ENCODE measurements around the gene TPRG1L.

The TPRG1L gene

DNA sequence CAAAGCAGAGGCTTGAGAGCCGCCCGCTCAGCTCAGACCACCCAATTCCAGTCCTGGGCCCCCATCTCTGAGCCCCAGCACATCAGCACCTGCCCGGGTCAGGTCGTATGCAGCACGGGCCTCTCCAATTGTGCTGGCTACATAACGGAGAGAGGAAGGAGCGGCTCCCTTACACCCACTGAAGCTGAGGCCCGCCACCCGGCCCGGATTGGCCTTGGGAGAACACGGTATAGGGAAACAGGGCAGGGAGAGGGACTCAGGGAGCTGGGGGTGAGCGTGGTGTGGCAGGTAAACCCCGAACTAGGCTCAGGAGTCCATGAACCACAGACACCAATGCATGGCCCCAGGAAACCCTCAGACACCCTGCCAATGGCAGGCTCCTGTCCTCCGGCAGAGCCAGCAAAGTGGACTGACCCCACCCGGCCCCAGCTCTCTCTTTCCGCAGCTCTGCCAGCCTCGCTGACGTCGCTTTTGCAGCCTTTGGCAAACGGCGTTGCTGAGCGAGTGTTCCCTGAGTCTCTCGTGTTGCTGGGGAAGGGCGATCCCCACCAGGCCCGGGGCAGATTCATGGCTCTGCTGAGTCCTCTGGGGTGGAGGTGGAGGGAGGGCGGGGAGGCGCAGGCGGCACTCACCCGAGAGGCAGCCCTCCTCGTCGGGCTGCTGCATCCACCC lies 30.0 kb upstream of the TPRG1L start:
- DNase-seq: no peak

DNA sequence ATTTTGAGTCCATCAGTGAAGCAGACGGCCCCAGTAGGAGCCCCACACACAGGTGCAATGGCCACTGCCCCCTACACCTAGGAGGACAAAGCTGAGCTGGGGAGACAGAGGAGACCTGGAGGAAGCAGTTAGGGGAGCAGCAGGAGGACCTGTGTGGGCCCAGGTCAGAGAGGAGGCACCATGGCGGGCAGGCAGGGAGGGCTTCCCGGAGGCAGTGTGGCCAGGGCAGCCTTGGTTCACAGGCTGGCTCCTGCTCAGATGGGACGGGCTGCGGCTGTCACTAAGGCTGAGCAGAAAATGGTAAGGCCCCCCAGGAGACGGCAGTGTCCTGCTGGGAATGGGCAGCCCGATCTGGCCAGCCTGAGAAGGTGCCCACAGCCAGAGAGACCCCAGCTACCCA lies 28.9 kb upstream of the TPRG1L start:
- DNase-seq: no peak

DNA sequence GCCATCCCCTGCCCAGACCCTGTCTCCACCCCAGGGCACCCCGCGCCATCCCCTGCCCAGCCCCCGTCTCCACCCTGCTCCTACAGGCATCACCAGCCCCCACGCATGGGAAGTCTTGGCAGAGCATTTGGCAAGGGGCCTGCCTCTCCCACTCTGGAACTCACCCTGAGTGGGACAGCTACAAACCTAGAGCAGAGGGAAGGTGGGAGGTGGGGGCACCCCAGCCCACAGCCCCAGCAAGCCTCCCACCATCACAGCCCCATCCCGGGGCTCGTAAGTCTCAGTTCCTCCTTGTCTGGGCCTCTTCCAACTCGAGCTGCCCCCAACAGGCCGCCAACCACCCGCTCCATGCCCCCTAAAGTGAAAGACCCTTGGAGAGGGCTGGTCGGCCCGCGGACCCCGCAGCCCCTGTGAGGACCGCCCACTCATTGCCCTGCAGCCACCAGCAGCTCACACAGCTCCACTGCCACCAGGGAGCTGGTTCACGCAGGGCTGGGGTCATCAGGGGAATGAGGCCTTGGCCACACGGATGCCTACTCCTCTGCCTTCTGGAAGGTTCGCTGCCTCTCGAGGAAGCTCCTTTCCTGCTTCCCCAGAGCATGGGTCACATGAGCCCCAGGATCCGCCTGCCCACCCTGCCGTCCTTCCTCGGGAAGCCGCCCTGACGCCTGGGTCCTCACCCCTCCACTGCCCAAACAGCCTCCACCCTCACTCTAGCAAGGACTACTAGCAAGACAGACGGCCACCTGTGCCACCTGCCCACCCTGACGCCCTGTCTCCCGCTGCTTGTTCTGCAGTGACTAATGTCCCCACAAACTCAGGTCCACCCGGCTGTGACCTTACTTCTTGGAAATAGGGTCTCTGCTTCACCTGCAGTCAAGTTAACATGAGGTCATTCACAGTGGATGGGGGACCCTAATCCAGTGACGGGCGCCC lies 27.9 kb upstream of the TPRG1L start:
- no peak for DNase-seq

DNA sequence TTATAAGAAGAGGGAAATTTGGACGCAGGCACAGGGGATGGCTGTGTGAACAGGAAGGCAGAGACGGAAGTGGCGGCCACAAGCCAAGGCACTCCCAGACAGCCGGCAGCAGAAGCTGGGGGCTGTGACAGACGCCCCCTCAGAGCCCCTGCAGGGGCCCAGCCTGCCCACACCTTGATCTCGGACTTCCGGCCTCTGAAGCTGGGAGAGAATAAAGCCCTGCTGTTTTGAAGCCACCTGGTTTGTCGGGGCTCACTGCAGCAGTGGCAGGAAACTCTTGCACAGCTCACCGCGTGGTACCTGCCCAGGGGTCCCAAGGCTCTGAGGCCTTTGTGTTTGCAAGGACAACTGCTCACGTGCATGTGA lies 27.2 kb upstream of the TPRG1L start:
- DNase-seq: no peak

DNA sequence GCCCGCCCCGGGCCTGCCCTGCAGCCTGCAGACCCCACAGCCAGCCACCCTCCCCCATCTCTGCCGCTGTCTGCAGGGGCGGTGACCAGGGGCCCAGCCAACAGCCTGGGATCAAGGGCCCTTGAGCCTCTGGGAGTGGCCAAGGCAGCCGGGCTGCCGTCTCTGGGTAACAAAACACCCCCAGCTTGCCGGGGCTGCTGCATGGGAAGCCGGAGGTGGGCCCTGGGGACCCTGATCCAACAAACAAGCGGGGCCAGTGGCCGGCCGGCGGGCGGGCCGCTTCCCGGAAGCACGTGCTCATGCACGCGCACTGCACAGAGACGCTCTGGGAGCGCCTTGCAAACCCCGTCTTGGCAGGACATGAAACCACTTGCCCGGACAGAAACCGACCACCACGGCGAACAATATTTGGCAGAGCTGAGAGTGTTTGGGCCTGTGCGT lies 26.7 kb upstream of the TPRG1L start:
- DNase-seq: no peak

DNA sequence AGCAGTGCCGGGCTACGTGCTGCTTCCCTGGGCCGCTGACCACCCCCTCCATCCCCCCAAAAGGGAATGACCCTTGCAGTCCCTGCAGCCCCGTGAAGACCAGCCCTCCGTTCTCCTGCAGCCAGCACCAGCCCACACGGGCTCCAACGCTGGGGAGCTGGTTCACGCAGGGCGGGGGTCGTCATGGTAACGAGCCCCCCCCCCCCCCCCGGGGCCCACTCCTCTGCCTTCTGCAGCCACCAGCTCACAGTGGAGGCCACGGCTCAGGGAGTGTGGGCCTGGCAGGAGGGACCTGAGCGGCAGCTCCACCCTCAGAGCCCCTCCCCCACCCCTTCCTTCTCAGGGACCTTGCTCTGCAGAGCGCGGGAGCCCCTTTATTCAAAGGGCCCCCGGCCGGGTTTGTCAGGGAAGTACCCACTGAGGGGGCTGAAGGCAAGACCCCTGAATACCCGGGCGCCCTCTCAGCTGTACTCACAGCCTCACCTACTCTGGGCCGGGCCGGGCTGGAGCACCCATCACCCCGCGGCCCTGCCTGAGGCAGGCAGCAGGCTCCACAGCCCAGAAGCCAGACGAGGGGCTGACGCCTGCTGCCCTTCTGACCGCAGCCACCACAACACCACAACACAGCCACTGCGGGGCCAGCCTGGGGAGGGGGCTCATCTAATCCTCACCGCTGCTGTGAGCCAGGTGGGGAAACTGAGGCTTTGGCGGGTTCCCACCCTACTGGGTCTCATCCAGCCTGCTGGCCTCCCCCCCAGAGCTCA lies 26.1 kb upstream of the TPRG1L start:
- DNase-seq: no peak

DNA sequence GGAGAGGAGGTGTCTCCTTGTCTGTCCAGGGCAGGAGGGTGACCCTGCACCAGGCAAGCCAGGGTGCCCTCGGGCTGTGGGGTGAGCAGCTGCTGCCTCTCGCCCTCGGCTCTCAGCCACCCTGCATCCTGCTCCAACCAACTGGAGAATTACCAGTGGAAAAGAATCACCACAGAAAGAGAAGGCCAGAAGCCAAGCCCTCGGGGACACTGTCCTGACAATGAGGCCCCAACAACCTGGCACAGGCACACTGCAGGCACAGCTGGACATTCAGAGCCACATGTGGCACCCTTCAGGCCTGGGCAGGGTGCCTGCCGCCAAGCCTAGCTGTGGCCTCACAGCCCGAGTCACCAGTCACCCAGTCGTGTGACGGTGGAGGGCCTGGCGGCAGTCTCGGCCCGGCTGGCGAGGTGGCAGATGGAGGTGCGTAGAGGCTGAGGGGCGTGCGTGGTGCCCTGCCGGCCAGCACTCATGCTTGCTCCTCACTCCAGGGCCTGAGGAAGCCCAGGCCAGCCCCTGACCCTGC lies 25.5 kb upstream of the TPRG1L start:
- DNase-seq: no peak

DNA sequence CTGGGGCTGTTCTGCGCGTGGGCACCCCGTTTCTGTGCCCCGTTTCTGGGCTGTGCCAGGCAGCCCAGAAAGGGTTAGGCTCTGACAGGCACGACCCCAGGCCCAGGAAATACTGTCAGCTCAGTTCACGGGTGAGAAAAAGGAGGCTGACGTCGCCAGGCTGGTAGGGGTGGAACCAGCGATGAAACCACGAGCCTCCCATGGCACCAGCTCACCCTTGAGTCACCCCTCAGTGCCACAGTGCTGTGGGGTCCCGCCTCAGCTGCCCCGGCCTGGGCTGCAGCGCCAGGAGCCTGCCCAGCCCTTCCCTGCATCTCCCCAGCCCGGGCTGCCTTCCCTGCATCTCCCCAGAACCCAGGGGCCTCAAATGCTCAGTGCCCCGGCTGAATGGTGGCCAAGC lies 25.0 kb upstream of the TPRG1L start:
- no peak for DNase-seq

DNA sequence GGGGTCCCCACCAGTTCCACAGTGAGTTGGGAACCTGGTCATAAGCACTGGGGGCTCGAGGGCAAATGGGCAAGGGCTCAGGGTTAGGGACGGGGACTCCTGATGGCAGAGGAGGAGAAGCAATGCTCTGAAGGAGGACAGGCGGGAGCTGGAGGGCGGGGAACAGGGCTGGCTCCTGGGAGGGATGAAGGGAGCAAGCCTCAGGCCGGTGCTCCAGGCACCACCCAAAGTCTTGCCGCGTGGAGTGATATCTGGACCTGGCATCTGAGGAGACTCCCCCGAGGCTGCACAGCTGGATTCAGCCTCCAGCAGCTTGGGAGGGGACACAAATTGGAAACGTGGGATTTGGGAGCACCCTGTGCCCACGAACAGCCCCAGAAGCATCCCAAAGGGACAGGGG lies 24.5 kb upstream of the TPRG1L start:
- no peak for DNase-seq

DNA sequence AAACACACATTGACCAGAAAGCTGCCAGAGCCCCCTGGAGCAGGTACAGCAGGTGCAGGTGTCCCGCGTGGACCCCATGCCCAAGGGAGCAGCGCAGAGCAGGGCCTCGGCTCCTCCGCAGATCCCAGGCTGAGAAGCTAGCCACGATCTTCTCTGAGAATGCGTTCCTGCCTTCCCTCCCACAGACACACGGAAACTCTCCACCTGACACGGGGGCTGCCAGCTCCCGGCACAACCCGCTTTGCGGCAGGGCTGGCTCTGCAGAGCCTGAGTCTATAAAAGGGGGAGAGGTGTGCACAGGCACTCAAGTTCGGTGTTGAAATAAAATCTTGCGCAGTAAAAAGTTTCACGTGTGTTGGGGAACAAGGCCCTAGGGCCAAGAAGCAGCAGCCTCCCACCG lies 23.1 kb upstream of the TPRG1L start:
- no peak for DNase-seq

DNA sequence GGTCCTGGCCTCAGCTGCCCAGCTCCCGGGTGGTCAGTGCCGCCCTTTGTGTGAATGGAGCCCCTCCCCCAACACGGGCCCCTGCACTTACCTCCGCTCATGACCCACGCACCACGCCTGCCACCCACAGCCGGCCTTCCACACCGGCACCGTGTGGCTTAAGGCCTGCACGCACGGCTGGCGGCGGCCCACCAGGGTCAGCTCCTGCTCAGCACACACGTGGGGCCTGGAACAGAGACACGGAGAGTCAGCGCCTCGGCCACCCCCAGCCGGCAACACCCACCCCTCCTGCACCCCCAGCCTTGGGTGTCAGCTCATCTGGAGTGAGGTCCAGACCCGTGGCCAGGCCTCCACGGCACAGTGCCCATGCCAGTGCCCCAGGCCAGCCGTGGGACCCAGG lies 22.4 kb upstream of the TPRG1L start:
- DNase-seq: no peak

DNA sequence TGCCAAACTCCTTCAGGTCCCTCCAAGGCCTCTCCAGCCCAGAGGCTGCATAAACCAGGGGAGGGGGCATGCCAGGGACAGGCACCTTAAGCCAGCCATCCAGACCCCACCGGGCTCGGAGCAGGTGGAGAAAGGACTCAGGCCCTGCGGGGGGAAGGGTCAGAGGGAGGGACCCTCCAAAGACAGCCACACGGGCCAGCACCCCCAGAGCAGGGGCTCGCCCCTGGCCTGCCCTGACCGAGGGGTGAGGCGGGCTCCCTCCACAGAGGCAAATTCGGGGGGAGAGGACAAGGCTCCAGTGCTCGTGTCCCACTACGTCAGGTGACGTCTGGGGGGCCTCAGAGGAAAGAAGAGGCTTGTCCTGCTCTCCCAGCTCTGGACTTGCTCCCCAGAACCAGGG lies 21.7 kb upstream of the TPRG1L start:
- no peak for DNase-seq

DNA sequence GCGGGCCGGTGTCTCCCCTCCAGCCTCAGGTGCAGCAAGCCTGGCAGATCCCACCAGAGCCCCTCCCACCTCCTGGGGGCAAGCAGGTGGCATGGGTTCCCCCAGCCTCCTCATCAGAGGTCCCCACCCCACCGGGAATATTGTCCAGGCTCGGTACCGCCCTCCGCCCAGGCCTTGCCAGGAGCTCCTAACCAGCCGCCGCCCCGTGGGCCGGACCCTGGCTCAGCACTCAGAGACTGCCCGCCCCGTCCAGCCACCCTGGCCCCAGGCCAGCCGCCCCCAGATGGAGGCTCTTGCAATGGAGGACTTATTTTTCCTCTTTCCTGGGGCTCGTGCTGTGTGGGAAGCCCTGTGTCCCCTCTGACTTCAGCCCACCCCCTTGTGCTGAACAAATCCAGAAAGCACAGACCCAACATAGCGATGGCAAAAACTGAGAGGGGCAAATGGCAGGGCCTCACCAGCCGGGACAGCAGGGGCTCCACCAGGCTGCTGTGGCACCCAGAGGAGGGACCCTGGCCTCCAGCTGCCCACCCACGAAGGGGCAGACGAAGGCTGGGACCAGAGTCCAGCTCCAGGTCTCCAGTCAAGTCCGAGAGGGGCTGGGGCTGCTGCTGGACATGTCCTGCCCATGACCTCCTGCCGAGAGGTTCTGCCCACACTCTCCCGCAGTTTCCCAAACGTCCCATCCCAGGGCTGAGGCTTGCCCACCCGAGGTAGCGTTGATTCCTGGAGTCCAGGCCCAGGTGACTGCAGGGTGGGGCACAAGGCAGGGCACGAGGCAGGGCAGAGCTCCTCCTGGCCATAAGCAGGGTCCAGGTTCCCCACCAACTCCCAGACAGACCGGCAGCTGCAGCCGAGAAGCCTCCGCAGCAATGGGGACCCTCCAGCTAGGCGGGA lies 21.0 kb upstream of the TPRG1L start:
- no peak for DNase-seq

DNA sequence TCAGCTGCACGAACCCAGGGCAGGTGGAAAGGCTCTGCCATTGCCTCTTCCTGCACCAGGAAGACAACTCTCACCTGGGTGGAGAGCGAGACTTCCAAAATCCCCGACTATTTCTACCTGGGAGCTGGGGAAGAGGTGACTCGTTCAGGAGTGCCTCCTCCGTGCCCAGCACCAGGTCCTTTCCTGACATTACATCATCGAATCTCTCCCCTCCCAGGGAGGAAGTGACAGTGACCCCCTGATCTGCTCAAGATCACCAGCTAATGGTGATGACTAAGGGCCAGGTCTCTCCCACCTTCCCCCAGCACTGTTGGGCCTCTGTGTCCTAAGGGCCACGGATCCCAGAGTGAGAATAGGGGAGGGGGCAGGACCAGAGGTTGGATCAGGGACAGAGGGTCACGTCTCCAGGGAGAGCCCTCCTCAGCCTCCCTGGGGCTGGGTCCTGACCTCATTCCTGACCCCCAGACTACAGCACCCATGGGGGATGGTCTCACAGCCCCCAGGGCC lies 20.3 kb upstream of the TPRG1L start:
- DNase-seq: no peak

DNA sequence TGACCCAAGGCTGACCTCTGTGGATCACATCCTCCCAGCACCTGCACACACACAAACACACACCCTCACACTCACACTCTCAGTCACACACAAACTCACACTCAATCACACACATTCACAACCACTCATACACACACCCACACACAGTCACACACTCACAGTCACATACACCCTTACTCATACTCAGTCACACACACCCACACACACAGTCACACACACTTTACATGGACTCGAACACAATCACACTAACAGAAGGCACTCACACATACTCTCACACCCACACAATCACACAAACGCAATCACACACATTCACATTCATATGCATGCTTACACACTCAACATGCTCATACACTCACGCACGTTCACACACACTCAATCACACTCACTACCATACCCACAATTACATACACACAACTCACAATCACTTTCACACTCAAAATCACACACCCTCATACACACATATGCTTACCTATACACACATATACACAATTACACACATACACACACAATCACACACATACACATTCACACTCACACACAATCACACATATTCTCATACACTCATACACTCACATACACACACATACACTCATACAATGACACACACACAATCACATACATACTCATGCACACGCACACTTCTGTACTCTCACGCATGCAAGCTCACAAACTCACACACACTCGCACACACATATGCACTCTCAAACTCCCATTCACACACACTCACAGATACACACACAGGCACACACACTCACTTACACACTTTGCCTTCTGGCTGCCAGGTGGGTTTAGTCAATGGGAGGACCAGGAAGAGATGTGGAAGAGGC lies 19.6 kb upstream of the TPRG1L start:
- DNase-seq: no peak

DNA sequence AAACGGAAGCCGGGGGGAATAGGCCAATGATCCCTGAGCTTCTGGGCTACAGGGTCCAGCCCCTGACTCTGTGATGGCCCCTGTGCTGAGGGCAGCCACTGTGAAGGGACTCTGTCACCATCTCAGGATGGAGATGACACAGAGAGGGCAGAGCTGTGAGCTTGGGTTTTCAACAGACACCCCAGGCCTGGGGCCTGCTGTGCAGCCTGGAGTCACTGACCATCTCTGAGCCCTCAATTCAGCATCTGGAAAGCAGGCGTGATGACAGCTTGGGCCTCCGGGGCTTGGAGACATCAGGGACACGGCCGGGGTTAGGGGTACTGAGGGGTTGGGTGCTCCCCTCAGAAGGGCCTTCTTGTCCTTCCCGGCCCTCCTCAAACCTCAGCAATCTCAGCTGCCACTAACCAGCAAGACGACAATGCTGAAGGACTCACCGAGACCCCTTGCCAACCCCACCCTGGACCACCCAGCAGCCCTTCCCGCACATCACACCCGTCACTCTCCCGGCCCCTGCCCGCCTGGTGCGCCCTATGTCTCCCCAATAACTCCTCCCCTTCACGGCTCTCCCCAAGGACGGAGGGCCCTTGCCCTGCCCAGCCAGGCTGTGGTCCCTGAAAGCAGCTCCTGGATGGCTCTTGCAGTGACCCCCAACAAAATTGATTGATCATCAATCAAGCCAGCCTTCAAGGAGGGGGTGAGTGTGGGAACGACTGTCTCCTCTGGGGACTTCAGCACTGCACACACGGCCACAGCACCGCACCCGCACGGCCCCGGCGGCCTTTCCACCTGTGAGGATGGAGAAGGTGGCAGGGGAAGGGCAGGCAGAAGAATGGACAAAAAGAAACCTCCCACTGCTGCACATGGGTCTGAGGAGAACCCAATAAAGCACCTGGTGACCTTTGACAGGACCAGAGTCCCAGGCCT lies 17.8 kb upstream of the TPRG1L start:
- DNase-seq: no peak

DNA sequence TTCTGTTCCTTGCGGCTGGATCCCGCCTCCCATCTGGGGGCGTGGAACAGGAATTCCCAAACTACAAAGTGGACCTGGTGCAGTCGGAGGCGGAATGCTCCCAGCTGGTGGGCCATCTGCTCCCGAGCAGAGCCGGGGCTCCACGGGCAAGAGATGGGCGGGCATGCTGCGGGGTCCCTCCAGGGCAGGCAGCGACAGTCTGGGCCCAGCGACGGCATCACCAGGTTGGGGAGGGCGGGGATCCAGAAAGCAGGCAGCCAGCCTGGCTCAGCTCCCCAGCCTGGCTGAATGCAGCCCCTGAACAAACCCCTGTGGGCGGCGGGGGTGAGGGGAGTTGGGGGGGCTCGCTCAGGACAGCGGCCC lies 17.1 kb upstream of the TPRG1L start:
- no peak for DNase-seq

DNA sequence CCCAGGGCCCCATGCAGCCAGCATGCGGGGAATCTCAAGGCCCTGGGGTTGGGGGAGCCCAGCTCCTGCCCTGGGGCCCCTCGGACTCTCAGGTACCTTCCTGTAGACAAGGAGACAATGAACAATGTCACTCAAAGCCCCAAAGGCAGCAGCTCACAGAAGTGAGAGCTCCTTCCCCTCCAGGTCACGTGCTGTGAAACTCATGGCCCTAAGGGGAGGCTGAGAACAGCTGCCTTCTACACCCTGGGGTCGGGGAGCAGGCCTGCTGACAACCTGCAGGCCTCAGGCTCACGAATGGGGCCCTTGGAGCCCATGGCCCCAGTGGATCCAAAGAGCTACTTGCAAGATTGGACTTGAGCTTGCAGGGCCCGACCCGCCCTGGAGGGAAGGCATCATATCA lies 16.7 kb upstream of the TPRG1L start:
- DNase-seq: no peak

DNA sequence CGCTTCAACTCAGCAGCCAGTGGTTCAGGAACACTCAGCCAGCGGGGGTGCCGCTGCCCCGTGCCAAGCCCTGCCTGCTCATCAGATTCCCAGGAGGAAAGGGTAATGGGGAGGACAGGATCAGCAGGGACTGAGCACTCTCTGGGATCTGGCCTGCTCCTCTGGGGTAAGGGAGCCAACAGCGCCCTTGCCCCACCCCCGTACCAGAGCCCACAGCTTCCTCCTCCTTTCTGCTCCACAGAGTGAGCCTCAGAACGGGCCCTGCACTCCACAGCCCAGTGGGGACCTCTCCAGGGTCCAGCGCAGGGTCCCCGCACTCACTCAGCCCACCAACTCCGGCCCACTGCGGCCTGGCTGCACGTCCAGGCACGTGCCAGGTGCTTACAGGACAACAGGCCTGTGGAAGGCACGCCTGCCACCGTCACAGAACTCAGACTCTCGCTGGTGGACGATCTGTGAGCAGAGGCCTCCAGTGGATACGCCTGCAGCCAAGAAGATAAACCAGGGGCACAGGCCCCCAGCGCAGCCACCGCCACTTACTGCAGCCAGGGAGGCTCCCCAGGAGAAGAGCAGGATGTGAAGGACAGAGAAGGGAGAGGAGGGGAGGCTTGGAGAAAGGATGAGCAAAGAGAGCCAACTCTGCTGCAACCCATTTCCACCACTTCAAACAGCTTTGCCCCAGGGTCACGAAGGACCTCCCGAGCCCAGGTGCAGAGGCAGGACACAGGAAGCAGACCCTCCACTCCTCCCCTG lies 15.6 kb upstream of the TPRG1L start:
- DNase-seq: no peak

Measured in NCI-H748 treated with DMSO at 0.1 percent for 48 hours (cell line).